Uterus (tissue), 4 donors: Measurements from ENCODE around the gene ARHGAP15. TPM values are rescaled to one million over a fixed set of nuclear protein-coding genes. Genes with fewer than 3 reads are reported as not detected.

Experiments used
- DNase-seq, 2 donors: peaks; one replicate each; pipeline ENCODE4 v3.0.0-alpha.2; 2019 to 2020
- H3K27ac ChIP-seq, 2 donors: fragments of 200-600 bp; sonication (generic); 1 replicate in 1 of 2; 2 replicates in 1 of 2; pipeline ENCODE4 v1.5.1; 2016 to 2018
- H3K27me3 ChIP-seq, 2 donors: fragments of 200-600 bp; sonication (generic); one replicate each; pipeline ENCODE4 v1.5.1; 2018 to 2019; ENCODE audit warnings: control low read depth in 1 of 2
- H3K36me3 ChIP-seq, 2 donors: fragments of 200-600 bp; sonication (generic); one replicate each; pipeline ENCODE4 v1.5.1; 2019; ENCODE audit warnings: control low read depth in 1 of 2
- H3K4me1 ChIP-seq, 2 donors: fragments of 200-600 bp; sonication (generic); one replicate each; pipeline ENCODE4 v1.5.1; 2018 to 2019; ENCODE audit warnings: control low read depth in 1 of 2
- H3K4me3 ChIP-seq, 2 donors: fragments of 200-600 bp; sonication (generic); 1 replicate in 1 of 2; 2 replicates in 1 of 2; pipeline ENCODE4 v1.5.1; 2018 to 2019; ENCODE audit warnings: mild to moderate bottlenecking in 1 of 2
- H3K9me3 ChIP-seq, 2 donors: fragments of 200-600 bp; sonication (generic); one replicate each; pipeline ENCODE4 v1.5.1; 2019; ENCODE audit warnings: control low read depth in 1 of 2
- CTCF ChIP-seq, 4 experiments: fragments of 200-600 bp in 2 of 4; fragments of 450-650 bp in 2 of 4; sonication (generic) in 2 of 4; IDR thresholded peaks; one replicate each; pipeline ENCODE4 v1.5.1; 2016 to 2019; ENCODE audit warnings: antibody characterized with exemption in 4 of 4, mild to moderate bottlenecking in 2 of 4, moderate library complexity in 1 of 4
- POLR2A ChIP-seq, 2 donors: fragments of 450-650 bp; IDR thresholded peaks; one replicate each; pipeline ENCODE4 v1.6.1; 2016; ENCODE audit warnings: antibody characterized with exemption in 2 of 2, mild to moderate bottlenecking in 1 of 2, moderate library complexity in 1 of 2
- intact Hi-C: fragments of 100-400 bp; cut with DNase I; formaldehyde crosslinking; loops from one replicate; pipeline ENCODE4 v1.15.1; 2023; ENCODE audit warnings: low total_unique reads
- total RNA-seq, 4 donors: library from RNA; depleted of rRNA in 3 of 4; stranded (reverse); fragments of >200 nt in 3 of 4; gene quantifications; one replicate each; pipeline versions ENCODE4 v1.1.0 to v1.2.4, GENCODE V29; 2014 to 2023
- donor health status: DM: yes; HTN: yes; CAD: no.

The ARHGAP15 gene
- total RNA-seq, 4 donors from 2014 or later = 0.88 to 28.4 (median 6.6) TPM

- H3K27ac ChIP-seq = no peak overlapping the region
- no peak overlapping the region for H3K4me3 ChIP-seq
- no peaks in the 10 kb centered on the region for H3K4me1 ChIP-seq
- H3K9me3 ChIP-seq = no peaks in the 10 kb centered on the region
- TF ChIP-seq CTCF (IDR thresholded peaks at IDR 0.05) (no peak), POLR2A (IDR thresholded peaks at IDR 0.05) (no peak)
- no peaks in the 10 kb centered on the region for H3K27me3 ChIP-seq
- intact Hi-C loops = no loop called here
- DNase-seq = no peak
- no peaks in the 10 kb centered on the region for H3K36me3 ChIP-seq
Observed at GRCh38 chr2:143455317-143455716, 326.1 kb downstream of the ARHGAP15 start.

GRCh38 chr2:143458258-143459190 lies 329.3 kb downstream of the ARHGAP15 start:
- Histone ChIP-seq H3K9me3 (no peaks in the 10 kb centered on the region), H3K4me1 (no peaks in the 10 kb centered on the region), H3K4me3 (no peak overlapping the region), H3K36me3 (no peaks in the 10 kb centered on the region), H3K27ac (no peak overlapping the region), H3K27me3 (no peaks in the 10 kb centered on the region)
- no peak for TF ChIP-seq POLR2A (IDR thresholded peaks at IDR 0.05)
- no peak for TF ChIP-seq CTCF (IDR thresholded peaks at IDR 0.05)
- no peak for DNase-seq
- intact Hi-C loops = no loop called here

GRCh38 chr2:143460382-143460781 lies 331.2 kb downstream of the ARHGAP15 start:
- DNase-seq = no peak
- Histone ChIP-seq H3K27me3 (no peaks in the 10 kb centered on the region), H3K27ac (no peak overlapping the region), H3K36me3 (no peaks in the 10 kb centered on the region), H3K4me3 (no peak overlapping the region), H3K4me1 (no peaks in the 10 kb centered on the region), H3K9me3 (no peaks in the 10 kb centered on the region)
- no peak for TF ChIP-seq CTCF (IDR thresholded peaks at IDR 0.05)
- intact Hi-C loops = no loop called here

- H3K27ac ChIP-seq = no peak overlapping the region
- intact Hi-C loops = no loop called here
- TF ChIP-seq POLR2A (IDR thresholded peaks at IDR 0.05) (no peak), CTCF (IDR thresholded peaks at IDR 0.05) (no peak)
Observed at GRCh38 chr2:143463719-143464118, 334.5 kb downstream of the ARHGAP15 start.

GRCh38 chr2:143466391-143466790 lies 337.2 kb downstream of the ARHGAP15 start:
- Histone ChIP-seq H3K27ac (no peak overlapping the region), H3K4me3 (no peak overlapping the region), H3K9me3 (no peaks in the 10 kb centered on the region), H3K27me3 (no peaks in the 10 kb centered on the region), H3K36me3 (no peaks in the 10 kb centered on the region), H3K4me1 (no peaks in the 10 kb centered on the region)
- TF ChIP-seq POLR2A (IDR thresholded peaks at IDR 0.05) (no peak), CTCF (IDR thresholded peaks at IDR 0.05) (no peak)
- no peak for DNase-seq
- intact Hi-C loops = no loop called here

More at GRCh38 chr2:143463719-143464118, 334.5 kb downstream of the ARHGAP15 start:
- H3K9me3 ChIP-seq = no peaks in the 10 kb centered on the region
- H3K36me3 ChIP-seq = no peaks in the 10 kb centered on the region
- no peak overlapping the region for H3K4me3 ChIP-seq
- no peak for DNase-seq
- H3K4me1 ChIP-seq = no peaks in the 10 kb centered on the region
- no peaks in the 10 kb centered on the region for H3K27me3 ChIP-seq
